Measurements from ENCODE around the gene TLR8.

Gene TLR8

GRCh38 chrX:12906046-12906761 lies at the start of gene TLR8:
TSS of gene TLR8 (plus strand) at chrX:12906620. CDS start at chrX:12906707, 87 bp downstream.
- DNase-seq, result peak; percentile 64 to 68

GRCh38 chrX:12865359-12865758 lies 41.1 kb upstream of the TLR8 start:
- peak; percentile 38 to 44 for DNase-seq

DNA sequence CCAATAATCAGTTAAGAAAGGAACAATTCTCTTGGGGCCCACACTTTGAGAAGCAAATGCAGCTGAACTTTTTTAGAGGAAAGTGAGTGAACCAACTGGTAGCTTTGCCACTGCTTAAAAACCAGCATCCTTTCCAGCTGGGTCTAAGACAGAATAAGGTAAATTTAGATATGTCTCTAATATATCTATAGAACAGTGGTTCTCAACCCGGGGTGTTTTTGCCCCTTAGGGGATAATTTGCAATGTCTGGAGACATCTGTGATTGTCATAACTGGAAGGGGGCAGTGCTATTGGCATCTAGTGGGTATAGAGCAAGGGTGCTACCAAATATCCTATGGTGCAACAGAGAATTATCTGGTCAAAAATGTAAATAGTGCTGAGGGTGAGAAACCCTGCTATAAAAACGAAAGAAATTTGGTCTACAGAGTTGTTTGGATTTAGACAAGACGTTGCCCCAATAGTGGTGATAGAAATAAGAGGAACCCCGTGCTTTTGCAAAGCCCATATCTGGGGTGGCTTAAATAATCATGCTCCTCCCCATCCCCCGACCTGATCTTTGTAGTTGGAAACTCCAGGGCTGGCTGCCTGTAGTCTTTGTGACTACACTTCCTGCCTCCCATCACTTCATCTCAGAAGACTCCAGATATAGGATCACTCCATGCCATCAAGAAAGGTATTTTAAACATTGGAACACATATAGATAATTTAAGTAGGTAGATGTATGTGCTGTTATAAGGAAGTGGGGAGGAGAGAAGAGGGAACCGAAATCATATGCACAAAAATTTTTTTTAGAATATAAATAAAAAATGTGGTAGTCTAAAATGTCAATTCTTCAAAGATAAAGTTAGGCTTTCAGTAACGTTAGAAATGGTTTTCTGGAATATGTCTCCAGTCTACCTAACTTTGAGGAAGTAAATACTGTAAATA lies 39.7 kb upstream of the TLR8 start, which contains the start of gene TLR7:
TSS of gene TLR7 (plus strand) at position 622 of the 927 bp plus-strand sequence. CDS start 507 bp downstream, outside the sequence.
- DNase-seq, result peak; percentile 48 to 60

DNA sequence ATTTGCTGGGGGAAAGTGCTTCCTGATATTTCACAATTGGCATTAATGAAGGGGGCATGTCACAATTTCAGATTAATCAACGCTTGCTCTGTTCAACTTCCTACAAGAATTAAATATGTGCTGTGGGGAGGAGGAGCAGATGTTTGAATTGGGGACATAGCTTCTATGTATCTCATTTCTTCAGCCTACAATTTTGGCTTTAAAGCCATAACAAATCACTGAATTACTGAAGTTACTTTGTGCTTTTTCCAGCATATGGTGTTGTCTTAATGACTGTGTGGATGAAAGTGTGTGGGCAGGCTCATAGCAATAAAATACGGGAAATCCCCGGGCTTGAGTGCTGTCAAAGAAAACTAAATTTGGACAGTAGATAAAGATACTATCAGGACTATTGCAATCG lies 38.7 kb upstream of the TLR8 start:
- DNase-seq, result peak; percentile 47 to 49

- DNase-seq, result no peak
Measured at GRCh38 chrX:12868747-12869146, 37.7 kb upstream of the TLR8 start.

- peak; percentile 26 to 30 for DNase-seq
Measured at GRCh38 chrX:12871257-12871656, 35.2 kb upstream of the TLR8 start.

GRCh38 chrX:12872741-12873140 lies 33.7 kb upstream of the TLR8 start:
- no peak for DNase-seq

GRCh38 chrX:12874581-12874980 lies 31.8 kb upstream of the TLR8 start:
- DNase-seq, result peak in 1 of 2 donors; percentile 26

GRCh38 chrX:12877386-12877785 lies 29.0 kb upstream of the TLR8 start:
- no peak for DNase-seq

DNA sequence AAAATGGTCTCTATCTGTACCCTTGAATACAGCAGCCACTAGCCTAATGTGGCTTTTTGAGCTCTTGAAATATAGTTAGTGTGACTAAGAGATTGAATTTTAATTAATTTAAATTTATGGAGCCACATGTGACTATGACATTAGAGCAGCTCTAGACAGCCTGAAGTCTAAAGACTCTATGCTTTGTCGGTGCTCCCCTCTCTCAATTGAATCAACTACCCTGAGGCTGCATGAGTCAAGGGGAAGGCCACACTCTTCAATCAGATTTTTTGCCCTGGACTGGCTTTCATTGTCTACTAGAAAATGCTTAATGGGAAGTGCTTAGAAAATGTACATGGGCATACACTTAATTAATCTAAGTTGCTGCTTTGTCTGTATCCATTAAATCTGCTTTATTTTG lies 27.9 kb upstream of the TLR8 start:
- DNase-seq, result no peak

DNA sequence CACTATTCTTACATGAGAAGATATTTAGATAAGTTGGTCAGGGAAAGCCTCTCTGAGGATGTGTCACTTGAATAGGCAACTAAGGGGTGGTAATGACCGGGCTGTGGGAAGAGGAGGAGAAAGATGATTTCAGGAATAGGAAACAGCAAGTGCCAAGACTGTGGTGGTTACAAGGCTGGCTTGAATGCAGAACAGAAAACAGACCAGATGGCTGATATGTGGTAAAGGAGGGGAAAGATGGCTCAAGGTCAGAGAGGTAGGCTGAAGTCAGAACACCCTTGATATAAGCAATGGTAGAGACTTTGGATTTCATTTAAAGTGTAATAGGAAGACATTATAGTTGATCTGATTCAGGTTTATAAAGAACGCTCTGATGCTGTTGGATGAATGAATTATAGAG lies 24.5 kb upstream of the TLR8 start:
- DNase-seq, result no peak

GRCh38 chrX:12885508-12885907 lies 20.9 kb upstream of the TLR8 start:
- DNase-seq, result no peak

DNA sequence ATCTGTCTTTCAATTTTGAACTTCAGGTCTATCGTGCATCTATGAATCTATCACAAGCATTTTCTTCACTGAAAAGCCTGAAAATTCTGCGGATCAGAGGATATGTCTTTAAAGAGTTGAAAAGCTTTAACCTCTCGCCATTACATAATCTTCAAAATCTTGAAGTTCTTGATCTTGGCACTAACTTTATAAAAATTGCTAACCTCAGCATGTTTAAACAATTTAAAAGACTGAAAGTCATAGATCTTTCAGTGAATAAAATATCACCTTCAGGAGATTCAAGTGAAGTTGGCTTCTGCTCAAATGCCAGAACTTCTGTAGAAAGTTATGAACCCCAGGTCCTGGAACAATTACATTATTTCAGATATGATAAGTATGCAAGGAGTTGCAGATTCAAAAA lies 19.9 kb upstream of the TLR8 start:
- DNase-seq, result no peak

- no peak for DNase-seq
Measured at GRCh38 chrX:12887141-12887540, 19.3 kb upstream of the TLR8 start.

- DNase-seq, result no peak
Measured at GRCh38 chrX:12887767-12888166, 18.7 kb upstream of the TLR8 start.

- peak; percentile 56 to 57 for DNase-seq
Measured at GRCh38 chrX:12890467-12890866, 16.0 kb upstream of the TLR8 start.

DNA sequence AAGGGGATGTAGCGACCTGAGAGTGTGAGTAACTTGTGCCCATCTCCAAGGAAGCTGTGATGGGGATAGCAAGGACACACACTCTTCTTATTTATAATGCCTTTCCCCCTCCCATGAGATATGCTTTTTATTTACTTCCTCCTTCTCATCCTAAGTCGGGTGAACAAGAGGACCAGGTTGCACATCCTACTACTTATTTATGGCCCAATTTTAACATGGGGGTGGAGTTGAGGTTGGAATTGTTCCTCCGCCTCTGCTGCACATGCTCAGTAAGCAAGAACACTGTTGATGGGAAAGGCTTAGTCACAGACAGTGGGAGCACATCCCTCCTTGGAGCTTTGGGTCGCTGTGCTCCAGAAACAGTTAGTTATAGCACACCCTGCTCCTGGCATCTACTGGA lies 15.2 kb upstream of the TLR8 start:
- peak in 1 of 2 donors; percentile 34 for DNase-seq

DNA sequence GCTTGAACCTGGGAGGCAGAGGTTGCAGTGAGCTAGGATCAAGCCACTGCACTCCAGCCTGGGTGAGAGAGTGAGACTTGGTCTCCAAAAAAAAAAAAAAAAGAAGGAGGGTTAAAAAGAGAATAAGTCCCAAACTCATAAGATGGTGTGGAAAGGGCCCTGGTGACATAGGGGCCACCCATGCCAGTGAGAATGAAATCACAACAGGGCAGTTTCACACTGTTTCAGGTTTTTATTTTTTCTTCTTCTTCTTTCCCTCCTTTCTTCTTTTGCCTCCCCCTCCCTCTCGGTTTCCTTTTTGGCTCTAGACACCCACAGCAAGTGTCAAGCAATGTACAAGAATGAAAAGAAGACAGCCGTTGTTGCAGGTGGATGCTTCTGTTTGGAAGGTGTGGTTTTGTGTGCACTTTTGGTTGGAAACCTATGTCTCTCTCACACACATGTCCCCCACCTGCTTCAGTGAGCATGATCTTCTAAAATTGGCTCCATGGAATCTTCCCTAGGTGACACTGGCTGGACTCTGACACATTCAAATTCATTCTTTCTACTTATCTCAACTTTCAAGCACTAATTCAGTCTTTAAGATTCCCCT lies 14.4 kb upstream of the TLR8 start:
- no peak for DNase-seq

DNA sequence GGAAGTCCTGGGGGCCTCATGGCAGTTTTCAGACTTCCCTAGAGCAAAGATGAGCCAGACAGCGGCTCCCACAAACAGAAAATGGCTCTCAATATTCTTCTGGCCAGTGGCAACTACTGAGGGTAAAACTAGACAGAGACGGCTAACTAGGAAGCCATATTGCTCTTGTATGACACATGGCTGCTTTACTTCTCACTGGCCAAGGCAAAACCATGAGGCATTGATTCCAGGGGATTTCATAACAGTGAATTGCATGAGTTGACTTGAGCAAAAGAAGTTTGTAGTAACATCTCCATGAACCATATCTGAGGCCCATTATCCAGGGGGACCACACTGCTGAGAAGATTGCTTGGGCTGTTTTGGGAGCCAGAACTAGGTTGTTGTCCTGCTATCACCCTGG lies 13.7 kb upstream of the TLR8 start:
- DNase-seq, result peak; percentile 51 to 54

DNA sequence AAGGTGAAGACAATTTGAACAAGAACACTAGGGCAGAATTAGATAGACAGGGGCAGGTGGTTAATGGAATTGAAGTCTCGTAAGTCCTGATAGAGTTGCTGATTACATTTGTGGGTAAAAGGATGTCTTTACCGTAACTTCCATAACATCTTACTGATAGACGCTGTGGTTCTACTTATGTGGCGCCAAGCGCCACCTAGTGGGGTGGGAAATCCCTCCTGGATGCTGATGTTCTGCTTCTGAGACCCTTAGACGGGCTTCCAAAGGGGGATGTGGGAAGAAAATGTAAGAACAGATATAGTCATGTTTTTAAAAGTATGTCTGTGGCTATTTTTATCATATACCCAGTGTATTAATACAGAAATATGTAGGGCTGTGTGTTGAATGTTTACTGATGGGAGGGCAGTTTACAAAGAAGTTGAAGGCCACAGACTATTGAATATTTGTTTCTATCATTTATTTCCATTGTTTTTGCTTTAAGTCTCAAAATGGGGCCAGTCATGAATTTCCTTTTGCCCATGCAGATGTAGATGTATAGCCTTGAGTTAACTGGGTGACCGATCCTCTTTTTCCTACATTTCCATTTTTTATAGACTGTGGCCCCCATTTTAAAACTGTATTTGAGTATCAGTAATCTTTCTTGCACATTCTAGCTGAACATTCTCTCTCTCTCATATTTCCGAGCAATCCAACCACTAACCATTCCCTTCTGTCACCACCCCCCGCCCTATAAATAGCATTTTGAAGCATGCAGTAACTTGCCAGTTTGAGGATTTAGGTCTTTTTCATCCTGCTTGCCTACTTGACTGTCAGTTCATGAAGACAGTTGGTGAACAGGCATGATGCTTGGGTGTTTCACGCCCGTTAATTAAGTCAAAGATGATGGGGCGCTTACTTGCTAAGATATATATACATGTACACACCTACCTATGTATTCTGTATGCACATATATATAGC lies 12.1 kb upstream of the TLR8 start:
- peak in 1 of 2 donors; percentile 49 for DNase-seq

DNA sequence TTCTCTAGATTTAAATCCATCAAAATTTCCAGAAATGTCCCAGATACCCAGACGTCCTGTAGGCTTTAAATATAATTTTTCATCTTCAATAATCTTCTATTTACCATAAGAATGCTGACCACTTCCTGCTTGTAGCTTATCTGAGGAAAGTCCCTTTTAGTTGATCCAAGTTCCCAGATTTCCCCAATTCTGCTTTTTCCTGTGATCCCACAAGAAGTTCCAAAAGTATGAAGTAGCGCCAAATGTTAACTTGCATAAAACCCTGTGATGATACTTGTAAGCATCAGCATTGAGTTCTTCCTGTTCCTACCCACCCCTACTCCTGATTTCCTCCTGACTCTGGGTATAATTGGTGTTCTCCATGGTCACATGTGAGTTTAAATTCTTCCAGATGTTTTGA lies 10.6 kb upstream of the TLR8 start:
- DNase-seq, result peak in 1 of 2 donors; percentile 51

DNA sequence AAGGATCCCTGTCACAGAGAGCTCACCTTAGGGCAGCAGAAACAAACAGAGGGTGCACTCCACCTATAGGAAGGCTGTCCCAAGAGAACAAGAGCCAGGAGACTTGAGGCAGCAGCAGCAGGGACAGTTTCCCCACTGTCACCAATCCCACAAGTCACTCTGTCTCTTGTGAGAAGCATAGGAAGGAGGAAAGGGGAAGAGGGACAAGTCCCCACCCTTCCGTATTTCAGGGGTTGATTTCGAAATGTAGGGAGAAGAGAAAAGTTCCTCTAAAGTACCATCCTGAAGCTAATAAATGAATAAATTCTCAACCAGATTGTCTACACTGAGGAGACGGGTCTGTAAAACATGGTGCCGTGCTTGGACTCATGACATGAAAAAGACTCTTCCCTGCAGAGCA lies 9.5 kb upstream of the TLR8 start:
- peak; percentile 60 to 61 for DNase-seq

All from inflammatory macrophage treated with lipopolysaccharide for 1 hour (primary cell).